IMR-90 (cell line): ENCODE results near the gene NHEJ1. TPM values are rescaled to one million over a fixed set of nuclear protein-coding genes. Genes with fewer than 3 reads are reported as not detected.

ENCODE experiments used
- ATAC-seq: fragments of 200-7000 bp; cut with Tn5 transposase; 2 replicates; pipeline ENCODE4 v1.9.1; 2020; ENCODE audit warnings: low read depth, mild to moderate bottlenecking, moderate library complexity
- BruUV-seq: library from RNA; stranded (reverse); fragments of 400-500 nt; replicated peaks from 2 replicates; lab custom pipeline; 2021; lab: Mats Ljungman, UMichigan
- CTCF ChIA-PET: fragments of 300-600 bp; formaldehyde crosslinking; extraction: SDS; loops from one replicate; lab custom pipeline; 2021; ENCODE audit warnings: antibody characterized with exemption; lab: Yijun Ruan, JAX
- POLR2A ChIA-PET: fragments of 300-600 bp; sonication (Branson Sonifier 250); formaldehyde crosslinking; loops from one replicate; lab custom pipeline; 2022; ENCODE audit warnings: antibody characterized with exemption; ENCODE audit not compliant: unreplicated experiment; lab: Charles Lee
- DNase-seq: peaks from one replicate; pipeline ENCODE4 v3.0.0; 2013
- H2AFZ ChIP-seq: replicated peaks from 2 replicates; pipeline ENCODE3; 2013; ENCODE audit warnings: low read length, mild to moderate bottlenecking; ENCODE audit not compliant: poor library complexity
- H2AK5ac ChIP-seq: 2 replicates; pipeline ENCODE4 v1.6.1; 2013; ENCODE audit warnings: low read depth, low read length, inconsistent platforms
- H2AK9ac ChIP-seq: replicated peaks from 2 replicates; pipeline ENCODE3; 2013; ENCODE audit warnings: mild to moderate bottlenecking, low read depth, low read length, moderate library complexity; ENCODE audit not compliant: poor library complexity
- H2BK120ac ChIP-seq: 2 replicates; pipeline ENCODE4 v1.6.1; 2013; ENCODE audit warnings: low read depth, low read length, inconsistent platforms
- H2BK15ac ChIP-seq: 3 replicates; pipeline ENCODE4 v1.6.1; 2013; ENCODE audit warnings: low read depth, low read length, inconsistent platforms
- H2BK20ac ChIP-seq: 2 replicates; pipeline ENCODE4 v1.6.1; 2013; ENCODE audit warnings: low read depth, mild to moderate bottlenecking, inconsistent platforms, low read length, moderate library complexity
- H2BK5ac ChIP-seq: 2 replicates; pipeline ENCODE4 v1.6.1; 2013; ENCODE audit warnings: mild to moderate bottlenecking, low read depth, low read length, inconsistent platforms; ENCODE audit not compliant: poor library complexity, severe bottlenecking
- H3K14ac ChIP-seq: replicated peaks from 2 replicates; pipeline ENCODE4 v1.6.1; 2013; ENCODE audit warnings: low read depth, low read length, inconsistent platforms
- H3K18ac ChIP-seq: 2 replicates; pipeline ENCODE4 v1.6.1; 2013; ENCODE audit warnings: low read depth, low read length, control low read depth
- H3K23ac ChIP-seq: 2 replicates; pipeline ENCODE4 v1.6.1; 2013; ENCODE audit warnings: low read depth, low read length, inconsistent platforms
- H3K27ac ChIP-seq: 2 replicates; pipeline ENCODE4 v1.5.1; 2013; ENCODE audit warnings: mild to moderate bottlenecking, control low read depth, low read length; ENCODE audit not compliant: insufficient read depth
- H3K27me3 ChIP-seq: 2 replicates; pipeline ENCODE4 v1.6.1; 2013; ENCODE audit warnings: low read length; ENCODE audit not compliant: control insufficient read depth, insufficient read depth
- H3K36me3 ChIP-seq: 2 replicates; pipeline ENCODE4 v1.6.1; 2013; ENCODE audit warnings: low read length, mixed read lengths; ENCODE audit not compliant: control insufficient read depth, insufficient read depth
- H3K4ac ChIP-seq: 2 replicates; pipeline ENCODE4 v1.6.1; 2013; ENCODE audit warnings: low read depth, low read length, inconsistent platforms
- H3K4me1 ChIP-seq: 2 replicates; pipeline ENCODE4 v1.6.1; 2013; ENCODE audit warnings: low read length, mixed read lengths; ENCODE audit not compliant: control insufficient read depth, insufficient read depth
- H3K4me2 ChIP-seq: 2 replicates; pipeline ENCODE4 v1.6.1; 2013; ENCODE audit warnings: low read depth, mild to moderate bottlenecking, control low read depth, low read length, moderate library complexity
- H3K4me3 ChIP-seq: 2 replicates; pipeline ENCODE4 v1.5.1; 2013; ENCODE audit warnings: low read depth, mild to moderate bottlenecking, control low read depth, low read length, moderate library complexity; ENCODE audit not compliant: insufficient read depth
- H3K56ac ChIP-seq: 2 replicates; pipeline ENCODE4 v1.6.1; 2013; ENCODE audit warnings: low read length, inconsistent platforms; ENCODE audit not compliant: insufficient read depth; ENCODE audit errors: extremely low read depth
- H3K79me1 ChIP-seq, 2 experiments: 2 replicates each; pipeline ENCODE4 v1.6.1; 2013; ENCODE audit warnings: low read length in 2 of 2, inconsistent platforms in 1 of 2, low read depth in 1 of 2
- H3K9ac ChIP-seq: 2 replicates; pipeline ENCODE4 v1.6.1; 2013; ENCODE audit warnings: low read depth, low read length, control low read depth
- H3K9me1 ChIP-seq: 2 replicates; pipeline ENCODE4 v1.6.1; 2013; ENCODE audit warnings: low read length, inconsistent platforms; ENCODE audit not compliant: insufficient read depth
- H3K9me3 ChIP-seq: 2 replicates; pipeline ENCODE4 v1.6.1; 2013; ENCODE audit warnings: low read length; ENCODE audit not compliant: control insufficient read depth, insufficient read depth
- H4K20me1 ChIP-seq: 2 replicates; pipeline ENCODE4 v1.6.1; 2013; ENCODE audit warnings: low read length, inconsistent platforms; ENCODE audit not compliant: insufficient read depth
- H4K5ac ChIP-seq: 2 replicates; pipeline ENCODE4 v1.6.1; 2013; ENCODE audit warnings: mild to moderate bottlenecking, low read depth, low read length, control low read depth
- H4K8ac ChIP-seq, 2 experiments: 2 replicates each; pipeline ENCODE4 v1.6.1; 2013; ENCODE audit warnings: low read depth in 2 of 2, low read length in 2 of 2, control low read depth in 1 of 2, inconsistent platforms in 1 of 2
- H4K91ac ChIP-seq: 2 replicates; pipeline ENCODE4 v1.6.1; 2013; ENCODE audit warnings: low read depth, low read length, inconsistent platforms; ENCODE audit not compliant: insufficient read depth
- BHLHE40 ChIP-seq: fragments of 150-350 bp; IDR thresholded peaks from 2 replicates; pipeline ENCODE4 v1.6.1; 2016; ENCODE audit warnings: mild to moderate bottlenecking, low read depth, low read length
- CHD1 ChIP-seq: IDR thresholded peaks from 2 replicates; pipeline ENCODE4 v1.6.1; 2012; ENCODE audit warnings: low read depth, low read length, improper control_type of control experiment
- MAZ ChIP-seq: IDR thresholded peaks from 2 replicates; pipeline ENCODE4 v1.6.1; 2012; ENCODE audit warnings: low read depth, mild to moderate bottlenecking, low read length, improper control_type of control experiment, moderate library complexity, borderline replicate concordance
- MXI1 ChIP-seq: IDR thresholded peaks from 2 replicates; pipeline ENCODE4 v1.6.1; 2012; ENCODE audit warnings: low read depth, mild to moderate bottlenecking, low read length, moderate library complexity, borderline replicate concordance
- NFE2L2 ChIP-seq: fragments of 150-350 bp; IDR thresholded peaks from 2 replicates; pipeline ENCODE4 v1.6.1; 2016; ENCODE audit warnings: low read depth, mild to moderate bottlenecking, low read length
- RAD21 ChIP-seq: IDR thresholded peaks from 2 replicates; pipeline ENCODE4 v1.6.1; 2012; ENCODE audit warnings: low read length, improper control_type of control experiment
- RFX5 ChIP-seq: IDR thresholded peaks from 2 replicates; pipeline ENCODE4 v1.8.0; 2012; ENCODE audit warnings: low read depth, mild to moderate bottlenecking, low read length, moderate library complexity
- WGBS, 2 experiments: methylation state at CpG; one replicate each; pipeline versions ENCODE4 v1.1.5 to v1.1.7; 2013; ENCODE audit warnings: missing lambda C conversion rate in 2 of 2; ENCODE audit not compliant: insufficient read length in 1 of 2; ENCODE audit errors: extremely low coverage in 2 of 2; 5-methylcytosine and 5-hydroxymethylcytosine counted together
- dilution Hi-C: fragments of 300-500 bp; cut with HindIII; formaldehyde crosslinking; loops from one replicate; pipeline ENCODE4 v1.14.3; 2018; ENCODE audit warnings: low sequenced_read_pairs; ENCODE audit not compliant: unreplicated experiment
- in situ Hi-C: fragments of 300-500 bp; cut with MboI; formaldehyde crosslinking; loops from 3 replicates; pipeline ENCODE4 v1.14.3; 2019; ENCODE audit warnings: low sequenced_read_pairs, inconsistent platforms, mixed read lengths
- intact Hi-C: fragments of 100-400 bp; cut with micrococcal nuclease; formaldehyde crosslinking; loops from 2 replicates; pipeline ENCODE4 v1.10.0; 2022
- polyA plus RNA-seq, 3 experiments: library from polyadenylated mRNA; depleted of rRNA; stranded (reverse); fragments of >200 nt; gene quantifications; 2 replicates each; pipeline ENCODE4 v1.2.3, GENCODE V29; 2012; ENCODE audit warnings: low replicate concordance in 1 of 3
- total RNA-seq: library from RNA; depleted of rRNA; stranded (reverse); fragments of >200 nt; gene quantifications from 2 replicates; pipeline ENCODE4 v1.2.3, GENCODE V29; 2012
- TF ChIP-seq, protein P1 (sequence below): conservative IDR thresholded peaks from 2 replicates; pipeline ENCODE4 v1.5.1; 2012; ENCODE audit warnings: mild to moderate bottlenecking, low read depth, low read length, improper control_type of control experiment
- TF ChIP-seq, protein P2 (sequence below): fragments of 150-350 bp; IDR thresholded peaks from 2 replicates; pipeline ENCODE4 v1.6.1; 2017; ENCODE audit warnings: mild to moderate bottlenecking, antibody characterized with exemption, low read length, low read depth

NHEJ1 gene
- total and polyA plus RNA-seq, 2 of the 4 experiments (the other 2 are of a cell fraction) = 12.5 to 23.1 TPM

DNA sequence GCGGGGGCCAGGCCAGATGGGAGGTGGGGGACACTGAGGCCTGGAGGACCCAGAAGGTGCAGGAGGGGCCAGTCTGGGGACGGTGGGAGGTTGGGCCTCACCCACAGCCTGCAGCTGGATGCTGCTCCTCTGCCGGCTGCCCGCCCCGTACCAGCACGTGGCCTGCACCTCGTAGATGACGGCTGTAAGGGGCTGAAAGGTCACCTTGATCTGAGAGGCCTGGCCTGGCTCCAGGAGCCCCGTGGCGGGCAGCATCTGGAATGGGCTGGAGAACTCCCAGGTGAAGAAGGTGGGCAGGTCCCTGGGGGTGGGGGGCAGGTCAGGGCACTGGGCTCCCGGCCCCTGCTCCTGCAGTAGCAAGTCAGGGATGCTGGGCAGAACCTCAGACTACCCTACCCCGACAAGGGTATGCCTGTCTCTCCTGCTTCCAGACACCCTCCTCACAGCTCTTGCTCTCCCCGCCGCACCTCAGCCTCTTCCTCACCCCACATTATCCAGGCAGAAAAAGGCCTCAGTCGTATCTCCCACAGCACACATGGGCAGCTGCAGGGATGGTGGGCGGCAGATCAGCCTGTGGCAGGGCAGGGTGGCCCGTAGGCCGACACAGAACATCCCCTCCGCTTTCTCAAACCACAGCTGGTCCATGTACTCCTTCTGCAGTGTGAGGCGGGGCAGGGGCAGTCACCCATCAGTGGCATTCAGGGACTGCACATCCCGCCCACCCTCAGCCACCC, 129.4 kb downstream of the NHEJ1 start:
- no peak overlapping the region for H2BK120ac ChIP-seq
- H2AK5ac ChIP-seq = no peak overlapping the region
- no peak overlapping the region for H3K4ac ChIP-seq
- no peak overlapping the region for H2AFZ ChIP-seq
- H3K27ac ChIP-seq = no peak overlapping the region
- H3K4me3 ChIP-seq = no peak overlapping the region
- no peak overlapping the region for H3K23ac ChIP-seq
- DNase-seq (no peak), ATAC-seq (no peak)
- no peak overlapping the region for H2BK15ac ChIP-seq
- ChIA-PET CTCF (interaction anchor here (1.6 kb wide), 1 partner anchor 119 kb away, joined by 9 read pairs; no protein-coding TSS in a partner anchor), POLR2A (no interaction called here)
- in situ Hi-C loops = no loop called here
- no peaks in the 10 kb centered on the region for H3K9me3 ChIP-seq
- H3K56ac ChIP-seq = no peak overlapping the region
- no peaks in the 10 kb centered on the region for H3K79me1 ChIP-seq
- H3K4me2 ChIP-seq = no peak overlapping the region
- no TSS peak for BruUV-seq
- no peaks in the 10 kb centered on the region for H3K4me1 ChIP-seq
- H3K18ac ChIP-seq = no peak overlapping the region
- H3K27me3 ChIP-seq = peaks cover 44% of the 10 kb centered on the region
- no peak overlapping the region for H2BK5ac ChIP-seq
- no peak overlapping the region for H3K14ac ChIP-seq
- H4K5ac ChIP-seq = no peak overlapping the region
- H2AK9ac ChIP-seq = no peak overlapping the region
- H3K36me3 ChIP-seq = no peaks in the 10 kb centered on the region
- H3K9ac ChIP-seq = no peak overlapping the region
- no peak overlapping the region for H4K8ac ChIP-seq
- no peaks in the 10 kb centered on the region for H3K9me1 ChIP-seq
- 62% methylated on average over 12 of the region's 21 CpGs; no CpG with 5 or more reads in 1 of the 2 experiments for WGBS, 2 experiments
- dilution Hi-C loops = no loop called here
- intact Hi-C loops = no loop called here
- 0 out of 2 replicates have a peak, but pooled peaks cover 8% of the 10 kb centered on the region for H4K20me1 ChIP-seq
- TF ChIP-seq NFE2L2 (no peak), CHD1 (no peak), RAD21 (no peak), RFX5 (no peak), MAZ (no peak), MXI1 (no peak), BHLHE40 (no peak)
- TF ChIP-seq, protein P1, sequence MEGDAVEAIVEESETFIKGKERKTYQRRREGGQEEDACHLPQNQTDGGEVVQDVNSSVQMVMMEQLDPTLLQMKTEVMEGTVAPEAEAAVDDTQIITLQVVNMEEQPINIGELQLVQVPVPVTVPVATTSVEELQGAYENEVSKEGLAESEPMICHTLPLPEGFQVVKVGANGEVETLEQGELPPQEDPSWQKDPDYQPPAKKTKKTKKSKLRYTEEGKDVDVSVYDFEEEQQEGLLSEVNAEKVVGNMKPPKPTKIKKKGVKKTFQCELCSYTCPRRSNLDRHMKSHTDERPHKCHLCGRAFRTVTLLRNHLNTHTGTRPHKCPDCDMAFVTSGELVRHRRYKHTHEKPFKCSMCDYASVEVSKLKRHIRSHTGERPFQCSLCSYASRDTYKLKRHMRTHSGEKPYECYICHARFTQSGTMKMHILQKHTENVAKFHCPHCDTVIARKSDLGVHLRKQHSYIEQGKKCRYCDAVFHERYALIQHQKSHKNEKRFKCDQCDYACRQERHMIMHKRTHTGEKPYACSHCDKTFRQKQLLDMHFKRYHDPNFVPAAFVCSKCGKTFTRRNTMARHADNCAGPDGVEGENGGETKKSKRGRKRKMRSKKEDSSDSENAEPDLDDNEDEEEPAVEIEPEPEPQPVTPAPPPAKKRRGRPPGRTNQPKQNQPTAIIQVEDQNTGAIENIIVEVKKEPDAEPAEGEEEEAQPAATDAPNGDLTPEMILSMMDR = no peak
- TF ChIP-seq, protein P2, sequence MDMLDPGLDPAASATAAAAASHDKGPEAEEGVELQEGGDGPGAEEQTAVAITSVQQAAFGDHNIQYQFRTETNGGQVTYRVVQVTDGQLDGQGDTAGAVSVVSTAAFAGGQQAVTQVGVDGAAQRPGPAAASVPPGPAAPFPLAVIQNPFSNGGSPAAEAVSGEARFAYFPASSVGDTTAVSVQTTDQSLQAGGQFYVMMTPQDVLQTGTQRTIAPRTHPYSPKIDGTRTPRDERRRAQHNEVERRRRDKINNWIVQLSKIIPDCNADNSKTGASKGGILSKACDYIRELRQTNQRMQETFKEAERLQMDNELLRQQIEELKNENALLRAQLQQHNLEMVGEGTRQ = no peak
- H4K91ac ChIP-seq = no peak overlapping the region
- no peak overlapping the region for H2BK20ac ChIP-seq
